Measurements from ENCODE around the gene NTN5.

The NTN5 gene

GRCh38 chr19:48674921-48675824 lies 2.4 kb upstream of the NTN5 start:
- Mint-ChIP-seq H3K9me3 (no peaks in the 10 kb centered on the region), H3K4me3 (no peak overlapping the region), H3K27ac (peak overlapping the region; percentile 45 to 85 (median 84)), H3K4me1 (peaks cover 18% of the 10 kb centered on the region), H3K36me3 (ENCODE audit: low read depth) (no peaks in the 10 kb centered on the region), H3K27me3 (ENCODE audit: low read depth) (peaks cover 8% of the 10 kb centered on the region)
- TF ChIP-seq CTCF (IDR thresholded peaks at IDR 0.05; ENCODE audit: unreplicated experiment in 3 of 3), result peak; percentile 79 to 87 (median 82)

- TF ChIP-seq CTCF (IDR thresholded peaks at IDR 0.05; ENCODE audit: unreplicated experiment in 3 of 3), result no peak
- H3K4me1 Mint-ChIP-seq, result peaks cover 18% of the 10 kb centered on the region
- H3K36me3 Mint-ChIP-seq (ENCODE audit: low read depth), result no peaks in the 10 kb centered on the region
- peaks cover 8% of the 10 kb centered on the region for H3K27me3 Mint-ChIP-seq (ENCODE audit: low read depth)
- no peak overlapping the region for H3K4me3 Mint-ChIP-seq
- no peak overlapping the region for H3K27ac Mint-ChIP-seq
- H3K9me3 Mint-ChIP-seq, result no peaks in the 10 kb centered on the region
Observed at GRCh38 chr19:48674216-48674809, 1.5 kb upstream of the NTN5 start.

- Mint-ChIP-seq H3K4me3 (no peak overlapping the region), H3K36me3 (ENCODE audit: low read depth) (no peaks in the 10 kb centered on the region), H3K27ac (no peak overlapping the region), H3K27me3 (ENCODE audit: low read depth) (peaks cover 8% of the 10 kb centered on the region), H3K4me1 (peaks cover 18% of the 10 kb centered on the region), H3K9me3 (no peaks in the 10 kb centered on the region)
- no peak for TF ChIP-seq CTCF (IDR thresholded peaks at IDR 0.05; ENCODE audit: unreplicated experiment in 3 of 3)
Observed at GRCh38 chr19:48673436-48674100, 751 bp upstream of the NTN5 start.

- no peaks in the 10 kb centered on the region for H3K9me3 Mint-ChIP-seq
- no peak for TF ChIP-seq CTCF (IDR thresholded peaks at IDR 0.05; ENCODE audit: unreplicated experiment in 3 of 3)
- H3K4me1 Mint-ChIP-seq, result peaks cover 18% of the 10 kb centered on the region
- peak overlapping the region in 1 of 3 experiments; percentile 34 for H3K4me3 Mint-ChIP-seq
- H3K27me3 Mint-ChIP-seq (ENCODE audit: low read depth), result peaks cover 8% of the 10 kb centered on the region
- H3K27ac Mint-ChIP-seq, result peak overlapping the region; percentile 55 to 93 (median 80)
- no peaks in the 10 kb centered on the region for H3K36me3 Mint-ChIP-seq (ENCODE audit: low read depth)
Observed at GRCh38 chr19:48671446-48671995, 1.3 kb downstream of the NTN5 start.

- Mint-ChIP-seq H3K27me3 (ENCODE audit: low read depth) (peaks cover 8% of the 10 kb centered on the region), H3K9me3 (no peaks in the 10 kb centered on the region), H3K4me3 (peak overlapping the region in 1 of 3 experiments; percentile 34), H3K36me3 (ENCODE audit: low read depth) (no peaks in the 10 kb centered on the region), H3K27ac (peak overlapping the region; percentile 55 to 93 (median 80)), H3K4me1 (peaks cover 16% of the 10 kb centered on the region)
- no peak for TF ChIP-seq CTCF (IDR thresholded peaks at IDR 0.05; ENCODE audit: unreplicated experiment in 3 of 3)
Observed at GRCh38 chr19:48670699-48671445, 1.9 kb downstream of the NTN5 start.

Measured in nephron (organoid).